ENCODE data around the gene NKIRAS1. TPM values are rescaled to one million over a fixed set of nuclear protein-coding genes. Genes with fewer than 3 reads are reported as not detected.

The NKIRAS1 gene
- total RNA-seq, 1 donor from 2014 or later: 7.1 TPM

DNA sequence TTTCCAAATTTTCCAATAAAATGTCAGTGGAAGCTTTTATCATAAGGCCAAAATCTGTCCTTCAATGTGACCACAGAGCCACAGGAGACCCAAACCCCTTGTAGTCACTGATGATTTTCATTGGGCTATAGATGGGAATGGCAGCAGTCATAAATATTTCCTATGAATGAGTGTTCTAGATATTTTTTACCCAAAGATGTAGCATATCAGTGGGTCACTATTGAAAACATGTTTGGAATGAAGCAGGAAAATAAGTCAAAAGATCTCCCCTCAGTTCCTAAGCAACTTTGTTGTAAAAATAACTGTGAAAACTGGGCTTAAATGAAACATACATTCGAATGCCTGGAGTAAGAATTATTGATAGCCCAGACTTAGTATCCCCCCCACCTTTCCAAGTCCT lies 49.0 kb downstream of the NKIRAS1 start:
- no peak for TF ChIP-seq CTCF (IDR thresholded peaks at IDR 0.05; ENCODE audit: insufficient read depth, low read length, poor library complexity, severe bottlenecking)
- no peaks in the 10 kb centered on the region for H3K27me3 ChIP-seq (ENCODE audit: control insufficient read depth, insufficient read depth, low read length)
- no peak for DNase-seq (ENCODE audit: low read depth)

GRCh38 chr3:23867400-23867799 lies 49.4 kb downstream of the NKIRAS1 start:
- Histone ChIP-seq H3K4me3 (ENCODE audit: low read depth, low read length) (no peak overlapping the region), H3K36me3 (ENCODE audit: control insufficient read depth, insufficient read depth, low read length) (no peaks in the 10 kb centered on the region), H3K27me3 (ENCODE audit: control insufficient read depth, insufficient read depth, low read length) (no peaks in the 10 kb centered on the region)
- no peak for TF ChIP-seq CTCF (IDR thresholded peaks at IDR 0.05; ENCODE audit: insufficient read depth, low read length, poor library complexity, severe bottlenecking)
- DNase-seq (ENCODE audit: low read depth): no peak

More for the DNA sequence above, 49.0 kb downstream of the NKIRAS1 start:
- Histone ChIP-seq H3K4me3 (ENCODE audit: low read depth, low read length) (no peak overlapping the region), H3K36me3 (ENCODE audit: control insufficient read depth, insufficient read depth, low read length) (no peaks in the 10 kb centered on the region)

GRCh38 chr3:23865595-23866396 lies 51.0 kb downstream of the NKIRAS1 start:
- no peaks in the 10 kb centered on the region for H3K27me3 ChIP-seq (ENCODE audit: control insufficient read depth, insufficient read depth, low read length)
- no peak for DNase-seq (ENCODE audit: low read depth)
- H3K36me3 ChIP-seq (ENCODE audit: control insufficient read depth, insufficient read depth, low read length): no peaks in the 10 kb centered on the region
- H3K4me3 ChIP-seq (ENCODE audit: low read depth, low read length): no peak overlapping the region
- TF ChIP-seq CTCF (IDR thresholded peaks at IDR 0.05; ENCODE audit: insufficient read depth, low read length, poor library complexity, severe bottlenecking): no peak

DNA sequence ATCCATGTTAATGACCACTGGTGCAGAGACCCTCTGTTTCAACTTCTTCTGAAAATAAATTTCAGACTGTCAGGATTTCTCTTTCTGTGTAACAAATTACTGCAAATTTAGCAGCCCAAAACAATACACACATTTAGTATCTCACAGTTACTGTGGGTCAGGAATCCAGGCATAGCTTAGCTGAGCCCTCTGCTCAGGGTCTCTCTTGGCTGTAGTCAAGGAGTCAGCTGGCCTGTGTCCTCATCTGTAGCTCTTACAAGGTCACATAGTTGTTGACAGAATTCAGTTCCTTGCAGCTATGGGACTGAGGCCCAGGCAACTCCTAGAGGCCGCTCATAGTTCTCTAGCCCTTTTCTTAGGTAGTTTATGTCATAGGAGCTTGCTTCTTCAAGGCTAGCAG lies 51.9 kb downstream of the NKIRAS1 start:
- Histone ChIP-seq H3K4me3 (ENCODE audit: low read depth, low read length) (no peak overlapping the region), H3K27me3 (ENCODE audit: control insufficient read depth, insufficient read depth, low read length) (no peaks in the 10 kb centered on the region), H3K36me3 (ENCODE audit: control insufficient read depth, insufficient read depth, low read length) (no peaks in the 10 kb centered on the region)
- DNase-seq (ENCODE audit: low read depth): no peak
- no peak for TF ChIP-seq CTCF (IDR thresholded peaks at IDR 0.05; ENCODE audit: insufficient read depth, low read length, poor library complexity, severe bottlenecking)

GRCh38 chr3:23863060-23863459 lies 53.7 kb downstream of the NKIRAS1 start:
- no peak overlapping the region for H3K4me3 ChIP-seq (ENCODE audit: low read depth, low read length)
- no peak for DNase-seq (ENCODE audit: low read depth)
- no peak for TF ChIP-seq CTCF (IDR thresholded peaks at IDR 0.05; ENCODE audit: insufficient read depth, low read length, poor library complexity, severe bottlenecking)

GRCh38 chr3:23861689-23862088 lies 55.1 kb downstream of the NKIRAS1 start:
- TF ChIP-seq CTCF (IDR thresholded peaks at IDR 0.05; ENCODE audit: insufficient read depth, low read length, poor library complexity, severe bottlenecking): no peak
- Histone ChIP-seq H3K27me3 (ENCODE audit: control insufficient read depth, insufficient read depth, low read length) (no peaks in the 10 kb centered on the region), H3K4me3 (ENCODE audit: low read depth, low read length) (no peak overlapping the region), H3K36me3 (ENCODE audit: control insufficient read depth, insufficient read depth, low read length) (no peaks in the 10 kb centered on the region)
- no peak for DNase-seq (ENCODE audit: low read depth)

More at GRCh38 chr3:23863060-23863459, 53.7 kb downstream of the NKIRAS1 start:
- H3K36me3 ChIP-seq (ENCODE audit: control insufficient read depth, insufficient read depth, low read length): no peaks in the 10 kb centered on the region
- H3K27me3 ChIP-seq (ENCODE audit: control insufficient read depth, insufficient read depth, low read length): no peaks in the 10 kb centered on the region

Measured in kidney epithelial cell (primary cell).